CD4-positive, alpha-beta T cell treated with Interleukin-6 at 100 ng/mL for 8 hours (primary cell): ENCODE data around the gene CLOCK.

Experiments
- DNase-seq: peaks from one replicate; pipeline ENCODE4 v3.0.0-alpha.2; 2020; ENCODE audit warnings: mixed read lengths, low spot score

Gene CLOCK

DNA sequence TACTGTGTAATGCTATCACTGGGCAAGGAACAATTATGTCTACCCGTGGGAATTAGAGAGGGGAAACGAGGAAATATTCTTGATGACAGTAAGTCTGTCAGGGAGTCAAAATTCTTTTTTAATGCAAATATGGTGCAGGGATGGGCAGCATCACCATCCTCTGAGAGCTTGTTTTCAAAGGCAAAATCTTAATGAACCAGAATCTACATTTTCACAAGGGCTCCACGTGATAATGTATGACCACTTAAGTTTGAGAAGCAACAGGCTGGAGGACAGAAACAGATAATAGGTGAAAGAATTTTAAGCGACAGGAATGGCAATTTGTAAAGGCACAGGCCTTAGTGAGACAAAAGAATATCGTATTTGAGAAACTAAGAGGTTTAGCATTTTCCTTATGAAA lies 63.4 kb downstream of the CLOCK start:
- no peak for DNase-seq

GRCh38 chr4:55475394-55476243 lies 71.1 kb downstream of the CLOCK start:
- no peak for DNase-seq

DNA sequence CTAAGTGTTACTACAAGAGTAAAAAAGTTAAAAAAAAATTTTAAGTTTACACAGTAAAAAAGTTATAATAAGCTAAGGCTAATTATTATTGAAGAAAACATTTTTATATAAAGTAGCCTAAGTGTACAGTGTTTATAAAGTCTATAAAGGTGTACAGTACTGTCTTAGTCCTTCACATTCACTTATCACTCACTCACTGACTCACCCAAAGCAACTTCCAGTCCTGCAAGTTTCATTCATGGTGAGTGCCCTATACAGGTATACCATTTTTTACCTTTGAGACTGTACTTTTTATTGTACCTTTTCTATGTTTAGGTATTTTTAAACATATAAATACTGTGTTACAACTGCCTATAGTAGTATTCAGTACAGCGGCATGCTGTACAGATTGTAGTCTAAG lies 76.7 kb downstream of the CLOCK start:
- no peak for DNase-seq

GRCh38 chr4:55468724-55469123 lies 78.0 kb downstream of the CLOCK start:
- DNase-seq = no peak

- no peak for DNase-seq
Observed at GRCh38 chr4:55466001-55466400, 80.7 kb downstream of the CLOCK start.

DNA sequence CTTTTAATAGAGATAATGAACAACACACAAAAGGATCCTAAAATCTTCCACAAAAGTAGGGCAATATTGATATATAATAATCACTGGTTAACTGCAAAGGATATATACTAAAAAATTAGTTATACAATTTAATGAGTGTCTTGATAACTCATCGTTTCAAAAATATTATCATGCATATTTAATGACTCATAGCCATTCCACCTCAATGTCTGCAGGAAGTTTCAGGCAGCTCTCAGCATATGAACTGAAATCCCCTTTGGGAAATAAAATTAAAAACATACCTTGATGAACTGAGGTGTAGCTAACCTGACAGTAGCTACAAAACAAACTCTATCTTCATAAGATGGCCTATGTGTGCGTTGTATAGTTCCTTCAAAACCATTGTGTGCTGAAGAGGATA lies 88.1 kb downstream of the CLOCK start:
- DNase-seq = no peak

- no peak for DNase-seq
Observed at GRCh38 chr4:55458164-55458563, 88.5 kb downstream of the CLOCK start.

- DNase-seq = no peak
Observed at GRCh38 chr4:55450566-55450965, 96.1 kb downstream of the CLOCK start.

DNA sequence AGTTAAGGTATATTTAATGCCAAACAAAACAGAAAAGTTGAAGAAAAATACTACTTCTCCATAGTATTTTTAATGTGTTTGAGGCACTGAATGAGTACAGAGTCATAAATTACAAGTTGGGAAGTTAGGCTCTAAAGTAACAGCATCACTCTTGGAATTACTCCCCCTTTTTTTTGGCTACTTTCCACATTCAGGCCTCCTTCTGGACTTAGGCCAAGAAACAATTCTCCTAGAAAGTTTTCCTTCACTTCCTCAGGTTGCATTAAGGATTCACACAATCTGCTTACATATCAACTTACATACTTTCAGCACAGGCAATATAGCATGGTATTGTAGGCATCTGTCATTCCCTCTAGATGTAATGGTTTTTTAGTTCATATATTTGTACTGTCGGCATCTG lies 98.9 kb downstream of the CLOCK start:
- no peak for DNase-seq

DNA sequence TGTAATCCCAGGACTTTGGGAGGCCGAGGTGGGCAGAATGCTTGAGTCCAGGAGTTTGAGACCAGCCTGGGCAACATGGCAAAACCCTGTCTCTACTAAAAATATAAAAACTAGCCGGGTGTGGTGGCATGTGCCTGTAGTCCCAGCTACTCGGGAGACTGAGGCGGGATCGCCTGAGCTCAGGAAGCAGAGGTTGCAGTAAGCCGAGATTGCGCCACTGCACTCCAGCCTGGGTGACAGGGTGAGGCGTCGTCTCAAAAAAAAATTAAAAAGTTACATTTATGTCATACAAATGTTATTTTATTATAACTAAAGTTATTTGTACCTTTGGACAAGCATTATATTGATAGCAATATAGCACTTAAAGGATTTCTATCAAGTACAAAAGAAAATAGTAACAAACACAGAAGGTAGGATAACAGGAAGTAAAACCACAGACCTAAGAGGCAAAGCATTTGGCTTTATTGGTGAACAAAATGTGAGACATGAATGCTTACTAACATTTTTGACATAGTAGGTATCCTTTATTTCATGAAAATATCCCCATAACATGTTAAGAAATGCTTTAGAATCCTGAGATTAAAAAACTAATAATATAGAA lies 99.5 kb downstream of the CLOCK start:
- no peak for DNase-seq

GRCh38 chr4:55446578-55446922 lies 100.2 kb downstream of the CLOCK start:
- no peak for DNase-seq

GRCh38 chr4:55445921-55446577 lies 100.7 kb downstream of the CLOCK start:
- no peak for DNase-seq

- DNase-seq = no peak
Observed at GRCh38 chr4:55444827-55445226, 101.9 kb downstream of the CLOCK start.

GRCh38 chr4:55442541-55442940 lies 104.2 kb downstream of the CLOCK start:
- no peak for DNase-seq

DNA sequence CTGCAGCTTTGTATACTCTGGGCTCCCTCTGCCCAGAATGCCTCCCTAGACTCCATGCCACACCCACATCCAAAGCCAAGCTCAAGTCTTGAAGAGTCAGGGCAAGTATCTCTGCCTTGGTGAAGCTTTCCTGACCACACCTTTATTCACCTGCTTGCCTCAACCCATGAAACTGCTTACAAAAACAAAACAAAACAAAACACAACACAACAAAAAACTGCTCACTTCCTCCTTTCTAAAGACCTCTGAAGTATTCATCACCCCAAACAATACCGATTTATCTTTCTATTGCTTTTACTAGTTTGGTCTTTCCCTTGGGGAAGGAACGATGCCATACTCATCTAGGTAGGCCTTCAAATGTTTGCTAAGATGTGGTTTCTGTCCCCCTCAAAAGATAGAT lies 105.9 kb downstream of the CLOCK start:
- no peak for DNase-seq

DNA sequence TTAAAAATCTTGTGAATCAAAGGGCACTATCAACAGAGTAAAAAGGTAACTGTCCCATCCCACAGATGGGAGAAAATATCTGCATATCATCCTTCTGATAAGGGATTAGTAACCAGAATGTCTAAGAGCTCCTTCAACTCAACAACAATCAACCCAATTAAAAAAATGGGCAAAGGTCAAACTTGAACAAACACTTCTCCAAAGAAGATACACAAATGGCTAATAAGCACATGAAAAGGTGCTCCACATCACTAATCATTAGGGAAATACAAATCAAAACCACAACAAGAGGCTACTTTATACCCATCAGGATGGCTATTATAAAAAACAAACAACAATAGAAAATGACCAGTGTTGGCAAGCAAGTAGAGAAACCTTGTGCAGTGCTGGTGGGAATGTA lies 107.7 kb downstream of the CLOCK start:
- no peak for DNase-seq

- no peak for DNase-seq
Observed at GRCh38 chr4:55438314-55438713, 108.4 kb downstream of the CLOCK start.

GRCh38 chr4:55437823-55438222 lies 108.9 kb downstream of the CLOCK start:
- no peak for DNase-seq

GRCh38 chr4:55437356-55437796 lies 109.3 kb downstream of the CLOCK start:
- no peak for DNase-seq

GRCh38 chr4:55435141-55435841 lies 111.4 kb downstream of the CLOCK start:
- DNase-seq = peak; percentile 16

GRCh38 chr4:55431710-55432336 lies 114.9 kb downstream of the CLOCK start:
- no peak for DNase-seq

DNA sequence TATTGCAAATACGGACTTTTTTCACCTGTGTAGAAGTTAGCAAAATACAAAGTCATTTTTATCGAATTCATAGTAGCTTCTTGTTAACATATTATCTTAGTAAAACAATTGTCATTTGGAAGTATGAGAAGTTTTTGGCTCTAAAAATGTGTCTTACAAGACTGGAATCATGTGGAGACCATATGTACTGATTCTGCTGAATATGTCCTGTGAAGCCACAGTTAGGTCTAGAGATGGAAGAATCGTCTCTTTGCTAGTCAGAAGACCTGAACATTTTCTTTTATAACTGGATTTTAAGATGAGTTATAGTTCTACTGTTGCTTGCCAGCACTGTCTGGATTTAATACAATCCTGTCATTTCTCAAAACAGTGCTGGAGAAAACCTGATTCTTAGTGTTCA lies 121.9 kb downstream of the CLOCK start:
- no peak for DNase-seq
